Kidney (tissue), 14 donors: ENCODE measurements around the gene PRMT9. TPM values are rescaled to one million over a fixed set of nuclear protein-coding genes. Genes with fewer than 3 reads are reported as not detected.

ENCODE experiments used
- DNase-seq, 5 donors: peaks; one replicate each; pipeline ENCODE4 v3.0.0-alpha.2; 2013 to 2020
- FAIRE-seq: peaks from 2 replicates; lab custom pipeline; 2012; peaks lifted over from hg19 to GRCh38; lab: Jason Lieb, UNC
- H3K27ac ChIP-seq, 2 donors: one replicate each; pipeline ENCODE4 v1.7.0; 2013; ENCODE audit warnings: low read depth in 2 of 2, low read length in 2 of 2, inconsistent platforms in 1 of 2
- H3K27me3 ChIP-seq: one replicate; pipeline ENCODE4 v1.7.1; 2013; ENCODE audit warnings: low read length, inconsistent platforms; ENCODE audit not compliant: control insufficient read depth, insufficient read depth
- H3K36me3 ChIP-seq, 3 donors: one replicate each; pipeline versions ENCODE4 v1.7.0 to v1.7.1; 2013; ENCODE audit warnings: low read length in 3 of 3, control low read depth in 1 of 3, inconsistent platforms in 1 of 3; ENCODE audit not compliant: insufficient read depth in 3 of 3, control insufficient read depth in 2 of 3
- H3K4me1 ChIP-seq, 3 donors: one replicate each; pipeline versions ENCODE4 v1.7.0 to v1.7.1; 2013; ENCODE audit warnings: low read length in 3 of 3, inconsistent platforms in 1 of 3, low read depth in 1 of 3; ENCODE audit not compliant: control insufficient read depth in 2 of 3, insufficient read depth in 2 of 3
- H3K4me3 ChIP-seq, 3 donors: one replicate each; pipeline versions ENCODE4 v1.7.0 to v1.8.1; 2013; ENCODE audit warnings: low read length in 3 of 3, control low read depth in 1 of 3, inconsistent platforms in 1 of 3
- H3K9ac ChIP-seq, 3 donors: one replicate each; pipeline versions ENCODE4 v1.7.0 to v1.7.1; 2013; ENCODE audit warnings: low read length in 3 of 3, control low read depth in 1 of 3, inconsistent platforms in 1 of 3
- H3K9me3 ChIP-seq, 3 donors: one replicate each; pipeline versions ENCODE4 v1.7.0 to v1.7.1; 2013; ENCODE audit warnings: low read length in 3 of 3, control low read depth in 1 of 3, inconsistent platforms in 1 of 3; ENCODE audit not compliant: control insufficient read depth in 2 of 3, insufficient read depth in 1 of 3
- CTCF ChIP-seq: IDR thresholded peaks from 3 replicates; pipeline ENCODE4 v1.5.1; 2012; ENCODE audit warnings: mild to moderate bottlenecking, moderate library complexity, borderline replicate concordance; ENCODE audit not compliant: insufficient read depth; ENCODE audit errors: extremely low read depth
- intact Hi-C: fragments of 100-400 bp; cut with DNase I; formaldehyde crosslinking; loops from one replicate; pipeline ENCODE4 v1.11.1; 2022
- polyA plus RNA-seq: library from polyadenylated mRNA; stranded (reverse); fragments of 350-450 nt; fragmentation: Illumina TruSeq; extraction: RNeasy Lipid Tissue Mini Kit (QIAGEN cat#74804); gene quantifications from one replicate; pipeline ENCODE4 v1.2.3, GENCODE V29; 2014; ENCODE audit warnings: low read depth, low replicate concordance; ENCODE audit not compliant: insufficient read depth
- total RNA-seq: library from RNA; stranded (reverse); fragmentation: NEBNext Ultra II Directional; extraction: Animal tissue kit (Norgen Biotek cat#: 25700); gene quantifications from one replicate; pipeline ENCODE4 v1.2.1, GENCODE V29; 2021
- donor health status: control.
- donor health status: control.
- donor health status: control.
- donor health status: control.
- donor health status: control.
- donor health status: DM: yes; HTN: yes; CAD: no.
- donor health status: Normal renal cell carcinoma (clear cell type).

The PRMT9 gene
- total and polyA plus RNA-seq, 2 donors from 2014 or later, result 7.6 to 11.7 TPM

GRCh38 chr4:147638365-147638764 is 45.6 kb downstream of the PRMT9 start:
- TF ChIP-seq CTCF, result no peak
- Histone ChIP-seq H3K36me3 (peaks cover 8 to 30% (median 8%) of the 10 kb centered on the region in 3 donors), H3K4me1 (no peaks in the 10 kb centered on the region), H3K27ac (no peak overlapping the region), H3K9ac (no peak overlapping the region), H3K4me3 (no peak overlapping the region), H3K9me3 (no peaks in the 10 kb centered on the region), H3K27me3 (no peaks in the 10 kb centered on the region)
- DNase-seq (no peak), FAIRE-seq (no peak)
- intact Hi-C loops, result no loop called here

GRCh38 chr4:147635348-147635747 is 48.6 kb downstream of the PRMT9 start:
- Histone ChIP-seq H3K4me1 (no peaks in the 10 kb centered on the region), H3K4me3 (no peak overlapping the region), H3K9me3 (no peaks in the 10 kb centered on the region), H3K27me3 (no peaks in the 10 kb centered on the region), H3K36me3 (peaks cover 6 to 35% (median 10%) of the 10 kb centered on the region in 3 donors), H3K9ac (no peak overlapping the region), H3K27ac (no peak overlapping the region)
- peak; percentile 47 for FAIRE-seq
- DNase-seq, result no peak
- intact Hi-C loops, result no loop called here
- TF ChIP-seq CTCF, result no peak

GRCh38 chr4:147633643-147634042 is 50.3 kb downstream of the PRMT9 start:
- intact Hi-C loops, result no loop called here
- Histone ChIP-seq H3K36me3 (peaks cover 6 to 43% (median 10%) of the 10 kb centered on the region in 3 donors), H3K9me3 (no peaks in the 10 kb centered on the region), H3K4me3 (no peak overlapping the region), H3K27me3 (no peaks in the 10 kb centered on the region), H3K9ac (no peak overlapping the region), H3K4me1 (no peaks in the 10 kb centered on the region), H3K27ac (no peak overlapping the region)
- TF ChIP-seq CTCF, result no peak
- FAIRE-seq (no peak), DNase-seq (no peak)

- no peak for DNase-seq
- no peaks in the 10 kb centered on the region for H3K4me1 ChIP-seq
- H3K27ac ChIP-seq, result no peak overlapping the region
- intact Hi-C loops, result no loop called here
- H3K4me3 ChIP-seq, result no peak overlapping the region
- H3K36me3 ChIP-seq, result peaks cover 6 to 46% (median 11%) of the 10 kb centered on the region in 3 donors
- TF ChIP-seq CTCF, result no peak
- H3K27me3 ChIP-seq, result no peaks in the 10 kb centered on the region
- no peak for FAIRE-seq
- no peak overlapping the region for H3K9ac ChIP-seq
- no peaks in the 10 kb centered on the region for H3K9me3 ChIP-seq
Observed at GRCh38 chr4:147633113-147633512, 50.9 kb downstream of the PRMT9 start.
